GM20000 (cell line): ENCODE data around the gene C1QTNF2.

Experiments
- DNase-seq: peaks from one replicate; pipeline ENCODE4 v3.0.0; 2012; ENCODE audit warnings: low spot score
- CTCF ChIP-seq: IDR thresholded peaks from 2 replicates; pipeline ENCODE4 v1.5.1; 2012; ENCODE audit warnings: mild to moderate bottlenecking, control low read depth; ENCODE audit errors: extremely low read depth, missing control alignments

The C1QTNF2 gene, protein sequence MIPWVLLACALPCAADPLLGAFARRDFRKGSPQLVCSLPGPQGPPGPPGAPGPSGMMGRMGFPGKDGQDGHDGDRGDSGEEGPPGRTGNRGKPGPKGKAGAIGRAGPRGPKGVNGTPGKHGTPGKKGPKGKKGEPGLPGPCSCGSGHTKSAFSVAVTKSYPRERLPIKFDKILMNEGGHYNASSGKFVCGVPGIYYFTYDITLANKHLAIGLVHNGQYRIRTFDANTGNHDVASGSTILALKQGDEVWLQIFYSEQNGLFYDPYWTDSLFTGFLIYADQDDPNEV

DNA sequence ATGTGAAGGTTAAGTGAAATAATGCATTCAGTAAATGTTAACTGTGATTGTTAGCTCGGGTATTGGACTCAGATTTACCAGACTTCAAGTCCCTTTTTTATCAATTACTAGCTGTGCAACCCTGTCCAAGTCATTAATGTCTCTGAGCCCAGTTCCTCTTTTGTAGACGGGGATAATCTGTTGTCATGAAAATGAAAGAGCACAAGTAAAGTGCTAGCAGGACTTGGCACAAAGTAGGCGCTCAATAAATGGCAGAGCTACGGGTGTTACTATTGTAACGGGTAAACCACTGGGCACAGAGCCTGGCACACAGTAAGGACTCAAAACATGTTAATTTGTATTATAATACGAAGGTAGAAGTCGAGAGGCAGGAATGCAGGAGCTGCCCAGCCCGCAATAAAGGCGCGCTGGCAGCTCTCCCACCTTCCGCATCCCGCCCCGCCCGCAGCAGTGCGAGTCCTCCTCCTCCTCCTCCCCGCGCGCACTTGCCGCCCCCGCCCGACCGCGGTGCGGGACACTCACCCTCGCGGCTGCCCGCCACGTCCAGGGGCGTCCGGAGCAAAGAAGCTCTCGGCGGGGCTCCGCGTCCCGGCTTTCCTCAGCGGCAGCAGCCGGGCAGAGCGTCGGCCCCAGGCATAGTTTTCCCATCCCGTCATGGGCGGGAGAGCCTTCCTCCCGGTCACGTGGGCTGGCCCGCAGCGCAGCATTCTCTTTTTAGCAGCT lies at the start of gene C1QTNF2:
Gene C1QTNF2 (minus strand): TSS at position 637 of the 723 bp plus-strand sequence. CDS start 15,615 bp downstream, outside the sequence.
- DNase-seq, result no peak
- no peak for TF ChIP-seq CTCF

DNA sequence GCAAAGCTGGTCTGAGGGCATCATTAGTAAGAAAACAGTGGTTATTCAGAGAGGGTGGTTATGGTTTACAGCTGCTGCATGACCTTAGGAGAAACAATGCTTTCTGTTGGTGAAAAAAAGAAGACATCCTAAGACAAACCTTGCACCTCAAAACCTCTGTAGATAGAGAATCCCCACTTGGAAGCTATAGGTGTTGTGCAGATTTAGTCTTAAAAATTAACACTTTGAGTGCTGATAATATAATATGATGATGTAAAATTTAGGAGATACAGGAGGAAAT lies 49.8 kb upstream of the C1QTNF2 start:
- TF ChIP-seq CTCF, result no peak
- DNase-seq, result no peak

DNA sequence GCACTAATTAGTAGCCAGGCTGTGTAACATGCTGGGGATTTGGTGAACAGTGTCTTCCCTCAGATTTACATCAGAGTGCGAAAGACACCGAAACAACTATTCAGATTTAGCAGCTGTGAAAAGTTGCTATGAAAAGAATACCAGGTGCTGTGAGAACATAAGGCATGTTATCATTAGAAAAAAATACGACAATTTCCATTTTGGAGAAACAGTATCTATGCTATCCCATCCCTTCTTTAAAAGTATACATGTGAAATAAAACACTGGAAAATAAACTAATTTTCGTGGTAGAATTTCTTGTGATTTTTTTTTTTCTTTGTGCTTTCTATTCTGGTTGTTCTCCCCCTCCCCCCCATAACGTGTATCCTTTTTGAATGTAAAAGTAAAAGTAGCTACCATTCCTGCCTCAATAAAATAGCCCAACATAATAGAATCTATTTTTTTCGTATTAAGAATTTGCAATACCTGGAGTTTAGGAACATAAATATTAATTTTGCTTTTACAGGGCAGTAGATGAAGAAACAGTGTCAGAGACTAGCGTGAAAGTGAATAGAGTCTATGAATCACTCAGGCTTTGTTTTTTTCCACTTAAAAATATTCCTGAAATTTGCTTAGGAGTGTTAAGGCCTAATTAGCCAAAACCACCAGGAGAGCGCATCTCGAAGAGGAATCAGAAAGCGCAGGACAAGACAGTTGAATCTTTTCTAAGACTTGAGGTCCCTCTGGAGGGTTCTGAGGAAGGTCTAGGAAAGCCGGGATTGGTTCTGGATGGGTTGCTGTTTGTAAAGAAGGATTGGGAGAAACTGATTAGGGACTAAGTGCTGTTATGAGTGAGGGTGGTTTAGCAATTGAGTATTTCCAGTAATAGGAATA lies 49.3 kb upstream of the C1QTNF2 start:
- no peak for DNase-seq

DNA sequence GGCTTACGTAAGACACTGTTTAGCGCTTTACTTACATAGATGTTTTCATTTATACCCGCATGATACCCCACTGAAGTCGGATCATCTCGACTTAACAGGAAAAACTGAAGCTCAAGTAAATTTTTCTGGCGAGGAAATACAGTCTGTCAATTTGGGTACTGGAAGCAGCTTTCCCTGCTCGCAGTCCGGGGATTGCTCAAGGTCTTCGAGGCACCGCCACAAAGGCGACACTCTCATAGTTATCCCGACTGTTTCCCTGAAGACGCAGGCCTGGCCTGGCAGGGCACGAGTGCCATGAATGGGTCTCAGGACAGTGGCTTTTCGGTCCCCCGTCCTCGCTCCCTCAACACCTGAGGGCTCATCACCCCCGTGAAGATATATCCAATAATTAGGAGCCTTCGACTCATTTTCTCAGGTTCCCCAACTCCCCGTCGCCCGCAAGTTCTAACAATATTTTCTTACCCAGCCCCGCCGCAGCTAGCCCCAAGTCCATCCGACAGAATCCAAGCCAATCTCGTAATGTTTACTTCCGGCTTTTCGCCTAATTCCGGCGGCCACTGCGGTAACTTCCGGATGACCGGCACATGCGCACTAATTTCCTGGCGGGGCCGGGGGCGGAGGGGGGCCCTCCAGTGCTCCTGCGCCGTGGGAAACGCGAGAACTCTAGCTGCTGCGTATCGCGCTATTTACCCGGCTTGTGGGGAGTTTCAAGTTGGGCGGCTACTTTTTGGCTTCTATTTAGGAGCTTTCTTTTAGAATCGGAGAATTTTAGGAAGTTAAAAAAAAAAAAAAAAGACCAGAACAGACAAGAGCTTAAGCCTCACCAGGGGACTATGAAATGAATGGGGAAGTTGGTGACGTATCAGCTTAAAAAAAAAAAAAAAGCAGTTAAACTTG lies 48.4 kb upstream of the C1QTNF2 start, which contains the start of gene SLU7:
Gene SLU7 (minus strand): TSS at position 521 of the 897 bp plus-strand sequence. CDS start 3,787 bp downstream, outside the sequence.
- no peak for TF ChIP-seq CTCF
- peak; percentile 90 for DNase-seq

More for the DNA sequence above, 49.3 kb upstream of the C1QTNF2 start:
- no peak for TF ChIP-seq CTCF

GRCh38 chr5:160399402-160400353 lies 29.3 kb upstream of the C1QTNF2 start, which contains the start of gene FAM200C:
TSS of gene FAM200C (minus strand) at chr5:160400054. CDS start at chr5:160395490, 4,564 bp downstream.
- TF ChIP-seq CTCF, result no peak
- peak; percentile 89 for DNase-seq

DNA sequence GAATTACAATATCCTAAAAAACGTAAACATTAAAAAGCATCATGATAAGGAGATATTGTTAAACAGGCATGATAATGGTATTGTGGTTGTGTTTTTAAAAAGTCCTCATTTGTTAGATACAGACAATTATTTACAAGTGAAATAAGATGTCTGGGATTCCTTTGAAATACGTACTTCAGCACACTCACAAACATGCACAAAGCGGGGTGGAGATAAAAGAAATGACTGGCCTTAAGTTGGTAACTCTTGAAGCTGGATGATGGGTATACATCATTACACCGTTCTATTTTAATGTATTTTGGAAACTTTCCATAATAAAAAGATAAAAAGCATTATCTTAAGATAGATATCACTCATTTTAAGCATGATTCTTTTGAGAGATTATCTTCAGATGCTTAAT lies 28.4 kb upstream of the C1QTNF2 start:
- no peak for TF ChIP-seq CTCF
- no peak for DNase-seq
